Lung (tissue), 12 donors: ENCODE measurements around the gene SACS. TPM values are rescaled to one million over a fixed set of nuclear protein-coding genes. Genes with fewer than 3 reads are reported as not detected.

ENCODE experiments used
- ATAC-seq: fragments of 200-7000 bp; cut with Tn5 transposase; one replicate; pipeline ENCODE4 v1.9.1; 2020; ENCODE audit warnings: moderate number of reproducible peaks; ENCODE audit not compliant: insufficient read depth, low FRiP score
- DNase-seq, 3 donors: peaks; one replicate each; pipeline ENCODE4 v3.0.0-alpha.2; 2013 to 2017
- H3K27ac ChIP-seq, 2 donors: one replicate each; pipeline ENCODE4 v1.5.1; 2013; ENCODE audit warnings: mild to moderate bottlenecking in 2 of 2, moderate library complexity in 2 of 2, control low read depth in 1 of 2, inconsistent platforms in 1 of 2, low read depth in 1 of 2, low read length in 1 of 2
- H3K27me3 ChIP-seq, 3 donors: one replicate each; pipeline ENCODE4 v1.5.1; 2013; ENCODE audit warnings: low read length in 2 of 3; ENCODE audit not compliant: control insufficient read depth in 3 of 3, insufficient read depth in 3 of 3
- H3K36me3 ChIP-seq, 4 donors: one replicate each; pipeline ENCODE4 v1.5.1; 2013; ENCODE audit warnings: low read length in 4 of 4, mild to moderate bottlenecking in 1 of 4, moderate library complexity in 1 of 4; ENCODE audit not compliant: control insufficient read depth in 4 of 4, insufficient read depth in 4 of 4
- H3K4me1 ChIP-seq, 5 donors: one replicate each; pipeline ENCODE4 v1.5.1; 2013; ENCODE audit warnings: low read length in 5 of 5, mild to moderate bottlenecking in 2 of 5, moderate library complexity in 1 of 5; ENCODE audit not compliant: control insufficient read depth in 5 of 5, insufficient read depth in 5 of 5
- H3K4me3 ChIP-seq: one replicate; pipeline ENCODE4 v1.5.1; 2013; ENCODE audit warnings: mild to moderate bottlenecking, control low read depth, moderate library complexity
- H3K9ac ChIP-seq, 2 donors: one replicate each; pipeline ENCODE4 v1.5.1; 2013; ENCODE audit warnings: low read length in 2 of 2, control low read depth in 1 of 2; ENCODE audit not compliant: insufficient read depth in 1 of 2
- H3K9me3 ChIP-seq, 4 donors: one replicate each; pipeline ENCODE4 v1.5.1; 2013; ENCODE audit warnings: low read length in 3 of 4, mild to moderate bottlenecking in 1 of 4, moderate library complexity in 1 of 4; ENCODE audit not compliant: control insufficient read depth in 4 of 4, insufficient read depth in 3 of 4
- WGBS, 2 donors: extraction: QIAGEN DNeasy Blood & Tissue Kit; methylation state at CpG; one replicate each; pipeline ENCODE4 v1.1.7; 2013; 5-methylcytosine and 5-hydroxymethylcytosine counted together
- polyA plus RNA-seq, 2 donors: library from polyadenylated mRNA; stranded (reverse); fragments of 200-250 nt; gene quantifications; one replicate each; pipeline ENCODE4 v1.2.1, GENCODE V29; 2013
- total RNA-seq, 2 donors: library from RNA; depleted of rRNA in 1 of 2; stranded (reverse); fragments of >200 nt in 1 of 2; gene quantifications; one replicate each; pipeline ENCODE4 v1.2.1, GENCODE V29; 2014 to 2021
- TF ChIP-seq, protein P1 (sequence below): IDR thresholded peaks from 2 replicates; pipeline ENCODE4 v1.5.1; 2012; ENCODE audit warnings: mild to moderate bottlenecking; ENCODE audit errors: control extremely low read depth, extremely low read depth
- donor health status: control.
- donor health status: control.
- donor health status: Bipolar disorder and iron deficiency.
- donor health status: healthy.
- donor health status: DM: yes; HTN: yes; CAD: no.

The SACS gene
- total and polyA plus RNA-seq, 4 donors, result 2.5 to 21.7 (median 7.0) TPM

GRCh38 chr13:23455401-23456185 is 22.1 kb upstream of the SACS start:
- H3K27me3 ChIP-seq, result no peaks in the 10 kb centered on the region
- no peak overlapping the region for H3K4me3 ChIP-seq
- H3K4me1 ChIP-seq, result peaks cover 0 to 1% (median 0%) of the 10 kb centered on the region in 5 donors
- no peaks in the 10 kb centered on the region for H3K36me3 ChIP-seq
- ATAC-seq (no peak), DNase-seq (no peak)
- H3K27ac ChIP-seq, result no peak overlapping the region
- H3K9me3 ChIP-seq, result no peaks in the 10 kb centered on the region
- WGBS, 2 donors, result 76 to 93% methylated on average over 7 of the region's 7 CpGs
- TF ChIP-seq, protein P1, sequence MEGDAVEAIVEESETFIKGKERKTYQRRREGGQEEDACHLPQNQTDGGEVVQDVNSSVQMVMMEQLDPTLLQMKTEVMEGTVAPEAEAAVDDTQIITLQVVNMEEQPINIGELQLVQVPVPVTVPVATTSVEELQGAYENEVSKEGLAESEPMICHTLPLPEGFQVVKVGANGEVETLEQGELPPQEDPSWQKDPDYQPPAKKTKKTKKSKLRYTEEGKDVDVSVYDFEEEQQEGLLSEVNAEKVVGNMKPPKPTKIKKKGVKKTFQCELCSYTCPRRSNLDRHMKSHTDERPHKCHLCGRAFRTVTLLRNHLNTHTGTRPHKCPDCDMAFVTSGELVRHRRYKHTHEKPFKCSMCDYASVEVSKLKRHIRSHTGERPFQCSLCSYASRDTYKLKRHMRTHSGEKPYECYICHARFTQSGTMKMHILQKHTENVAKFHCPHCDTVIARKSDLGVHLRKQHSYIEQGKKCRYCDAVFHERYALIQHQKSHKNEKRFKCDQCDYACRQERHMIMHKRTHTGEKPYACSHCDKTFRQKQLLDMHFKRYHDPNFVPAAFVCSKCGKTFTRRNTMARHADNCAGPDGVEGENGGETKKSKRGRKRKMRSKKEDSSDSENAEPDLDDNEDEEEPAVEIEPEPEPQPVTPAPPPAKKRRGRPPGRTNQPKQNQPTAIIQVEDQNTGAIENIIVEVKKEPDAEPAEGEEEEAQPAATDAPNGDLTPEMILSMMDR, result no peak
- no peak overlapping the region for H3K9ac ChIP-seq

- ATAC-seq, result no peak
Measured at GRCh38 chr13:23453132-23453531, 19.6 kb upstream of the SACS start.

GRCh38 chr13:23450340-23451046 is 17.0 kb upstream of the SACS start:
- H3K27me3 ChIP-seq, result no peaks in the 10 kb centered on the region
- no peaks in the 10 kb centered on the region for H3K9me3 ChIP-seq
- no peaks in the 10 kb centered on the region for H3K36me3 ChIP-seq
- no peak overlapping the region for H3K4me3 ChIP-seq
- 48 to 49% methylated on average over 8 of the region's 8 CpGs for WGBS, 2 donors
- no peak for DNase-seq
- no peak overlapping the region for H3K27ac ChIP-seq
- TF ChIP-seq, protein P1, result no peak
- H3K4me1 ChIP-seq, result peaks cover 0 to 6% (median 1%) of the 10 kb centered on the region in 5 donors
- ATAC-seq, result no peak
- no peak overlapping the region for H3K9ac ChIP-seq

More at GRCh38 chr13:23453132-23453531, 19.6 kb upstream of the SACS start:
- no peak for DNase-seq
- TF ChIP-seq, protein P1, result no peak
- Histone ChIP-seq H3K4me1 (peaks cover 0 to 2% (median 1%) of the 10 kb centered on the region in 5 donors), H3K4me3 (no peak overlapping the region), H3K9me3 (no peaks in the 10 kb centered on the region), H3K27ac (no peak overlapping the region), H3K9ac (no peak overlapping the region), H3K36me3 (no peaks in the 10 kb centered on the region), H3K27me3 (no peaks in the 10 kb centered on the region)
- WGBS, 2 donors, result 78 to 89% methylated on average over 8 of the region's 8 CpGs
